Measurements from ENCODE around the gene APEX1. TPM values are rescaled to one million over a fixed set of nuclear protein-coding genes. Genes with fewer than 3 reads are reported as not detected.

Gene APEX1
- total RNA-seq (2021; ENCODE audit: unreplicated experiment) (235 TPM), Bru-seq, nascent RNA (percentile 97 among the genes with signal in this experiment), BruChase-seq, experiment 1, labeled RNA remaining after a 6-hour chase (percentile 99 among the genes with signal in this experiment), BruChase-seq, experiment 2, labeled RNA remaining after a 2-hour chase (percentile 98 among the genes with signal in this experiment)
- 156 and 191 TPM in 2 replicates for polyA plus RNA-seq (2012)
- long read RNA-seq, transcript APEX1-205 (4 exons, 1,603 nt) = minor isoform, 22 of 258 reads
- long read RNA-seq, transcript APEX1-201 (5 exons, 1,484 nt) = major isoform, 162 of 258 reads
- long read RNA-seq, transcript APEX1-216 (3 exons, 1,803 nt) = minor isoform, 15 of 258 reads
- long read RNA-seq, transcript APEX1-210 (5 exons, 1,437 nt) = minor isoform, 26 of 258 reads
- long read RNA-seq, partial matches to known transcripts = 6 of 258 reads
- long read RNA-seq, other reads (novel, unspliced or antisense) = 18 of 258 reads

- Histone ChIP-seq H3K9ac (ENCODE audit: low read length) (peak within 1 kb of the TSS; percentile 93), H3K4me3 (replicated peaks in 1 of 2; ENCODE audit: low read depth in 1 of 2, low read length in 2 of 2) (peak within 1 kb of the TSS; percentile 83 to 96), H3K9me3 (ENCODE audit: control insufficient read depth in 1 of 2, insufficient read depth in 1 of 2, low read depth in 1 of 2, low read length in 2 of 2) (no peaks in the 10 kb centered on the region), H3K27me3 (ENCODE audit: insufficient read depth, low read length) (no peaks in the 10 kb centered on the region), H3K9me2 (ENCODE audit: insufficient read depth) (no peaks in the 10 kb centered on the region), H3K36me3 (ENCODE audit: control insufficient read depth in 1 of 2, insufficient read depth in 2 of 2, low read length in 2 of 2) (peaks cover 33 to 47% of the 10 kb centered on the region in 2 experiments), H3K79me2 (ENCODE audit: insufficient read depth, low read length) (peaks cover 52% of the 10 kb centered on the region), H3K4me2 (ENCODE audit: low read length) (peak within 1 kb of the TSS; percentile 94), H4K20me1 (ENCODE audit: insufficient read depth) (no peaks in the 10 kb centered on the region), H3K27ac (ENCODE audit: low read depth, low read length) (peak within 1 kb of the TSS; percentile 97), H2AFZ (ENCODE audit: low read depth, low read length, poor library complexity, severe bottlenecking) (peak within 1 kb of the TSS; percentile 8), H3K4me1 (ENCODE audit: control insufficient read depth in 1 of 2, insufficient read depth in 2 of 2, low read length in 2 of 2) (peaks cover 12 to 16% of the 10 kb centered on the region in 2 experiments; a peak in 3 of 4 replicates)
- TF ChIP-seq EGR1 (IDR thresholded peaks at IDR 0.05; ENCODE audit: low read depth) (peak; percentile 93), CBX3 (IDR thresholded peaks at IDR 0.05; ENCODE audit: low read depth) (no peak; the same call in 1 of the 2 replicates), SIN3A (IDR thresholded peaks at IDR 0.05; ENCODE audit: low read depth) (peak; percentile 95), POLR2AphosphoS5 (IDR thresholded peaks at IDR 0.05; ENCODE audit: low read depth, low read length) (peak; percentile 66), ZFX (IDR thresholded peaks at IDR 0.05) (no peak), ZBTB33 (IDR thresholded peaks at IDR 0.05; ENCODE audit: extremely low read depth, insufficient replicate concordance, low read length) (peak; percentile 12), POLR2A (IDR thresholded peaks at IDR 0.05; ENCODE audit: borderline replicate concordance, extremely low read depth, insufficient read depth, insufficient read length) (peak; percentile 59), ATF3 (IDR thresholded peaks at IDR 0.05) (no peak), ZNF274 (IDR thresholded peaks at IDR 0.05; ENCODE audit: low read depth, low read length) (no peak), CTCF (IDR thresholded peaks at IDR 0.05 in 2 of 3, conservative IDR thresholded peaks at IDR 0.05 in 1 of 3; ENCODE audit: borderline replicate concordance in 1 of 3, insufficient read depth in 1 of 3, low read depth in 2 of 3, low read length in 2 of 3) (no peak), SP1 (IDR thresholded peaks at IDR 0.05; ENCODE audit: low read depth) (peak; percentile 79), EZH2phosphoT487 (IDR thresholded peaks at IDR 0.05; ENCODE audit: borderline replicate concordance) (no peak), TCF7L2 (IDR thresholded peaks at IDR 0.05; ENCODE audit: borderline replicate concordance, extremely low read depth, insufficient read depth, insufficient read length) (peak; percentile 86), EZH2 (IDR thresholded peaks at IDR 0.05) (no peak), YY1 (IDR thresholded peaks at IDR 0.05; ENCODE audit: extremely low read depth, insufficient replicate concordance, low read depth, low read length) (peak; percentile 29), JUND (IDR thresholded peaks at IDR 0.05) (no peak), CEBPB (IDR thresholded peaks at IDR 0.05; ENCODE audit: low read depth) (no peak)
- TF ChIP-seq, protein P1, sequence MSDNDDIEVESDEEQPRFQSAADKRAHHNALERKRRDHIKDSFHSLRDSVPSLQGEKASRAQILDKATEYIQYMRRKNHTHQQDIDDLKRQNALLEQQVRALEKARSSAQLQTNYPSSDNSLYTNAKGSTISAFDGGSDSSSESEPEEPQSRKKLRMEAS (IDR thresholded peaks at IDR 0.05) = peak; percentile 99
- POLR2A ChIA-PET = interaction anchor here (0.7 to 2.6 kb wide), 11 partner anchors 13 to 112 kb away, joined by 3 to 29 read pairs (median 6); partner anchors contain the start of genes PARP2, PNP and TEP1
- intact Hi-C loops (cut with micrococcal nuclease) = loop anchor here (1.0 to 2.0 kb wide), 2 partner anchors 40 to 155 kb away; no protein-coding TSS in a partner anchor
- no TSS peak for BruUV-seq (replicated peaks)
- RAD21 ChIA-PET (ENCODE audit: low non-redundant PET in 1 of 2, low total read pairs in 2 of 2, uncharacterized antibody in 2 of 2, unreplicated experiment in 2 of 2) = interaction anchor here in 1 of 2 experiments (0.5 kb wide), 1 partner anchor 54 kb away, joined by 3 read pairs; no protein-coding TSS in a partner anchor
- ATAC-seq (peak; percentile 82), DNase-seq (ENCODE audit: low read depth, low spot score) (peak; percentile 99)
- CTCF ChIA-PET = interaction anchor here (0.7 to 2.2 kb wide), 4 partner anchors 33 to 202 kb away, joined by 3 to 10 read pairs (median 3); no protein-coding TSS in a partner anchor
Measured at GRCh38 chr14:20454516-20455354, at the start of gene APEX1, which contains the start of gene OSGEP. Gene APEX1, plus strand, starts transcription at chr14:20455226. Its CDS starts 420 bp downstream, at chr14:20455646. Gene OSGEP, minus strand, starts transcription at chr14:20454812. Its CDS starts 129 bp downstream, at chr14:20454683.
